Kidney epithelial cell (primary cell): ENCODE data around the gene PPP1R14D. TPM values are rescaled to one million over a fixed set of nuclear protein-coding genes. Genes with fewer than 3 reads are reported as not detected.
A peak's percentile ranks its signal among the peaks of the same experiment; 100 is the strongest.

ENCODE experiments used
- DNase-seq: peaks from one replicate; pipeline ENCODE4 v3.0.0-alpha.2; 2010; ENCODE audit warnings: low read depth
- H3K27me3 ChIP-seq: 2 replicates; pipeline ENCODE4 v1.6.0; 2011; ENCODE audit warnings: low read length; ENCODE audit not compliant: control insufficient read depth, insufficient read depth
- H3K36me3 ChIP-seq: 2 replicates; pipeline ENCODE4 v1.5.1; 2011; ENCODE audit warnings: low read length; ENCODE audit not compliant: control insufficient read depth, insufficient read depth
- H3K4me3 ChIP-seq: 2 replicates; pipeline ENCODE4 v1.5.1; 2011; ENCODE audit warnings: low read depth, mild to moderate bottlenecking, control low read depth, low read length
- CTCF ChIP-seq: IDR thresholded peaks from 2 replicates; pipeline ENCODE4 v1.5.1; 2011; ENCODE audit warnings: mild to moderate bottlenecking, moderate library complexity, low read length, control low read depth, inconsistent platforms; ENCODE audit not compliant: insufficient read depth, poor library complexity, severe bottlenecking
- total RNA-seq: library from RNA; depleted of rRNA; stranded (reverse); fragments of >200 nt; gene quantifications from 2 replicates; pipeline ENCODE4 v1.2.3, GENCODE V29; 2015

Gene PPP1R14D
- total RNA-seq, 1 donor from 2014 or later: not detected

GRCh38 chr15:40843261-40843884 is 14.9 kb upstream of the PPP1R14D start:
- no peak for DNase-seq
- Histone ChIP-seq H3K36me3 (no peaks in the 10 kb centered on the region), H3K4me3 (peak overlapping the region; percentile 82), H3K27me3 (no peaks in the 10 kb centered on the region)
- no peak for TF ChIP-seq CTCF

GRCh38 chr15:40841741-40842140 is 13.2 kb upstream of the PPP1R14D start:
- no peak for TF ChIP-seq CTCF
- no peaks in the 10 kb centered on the region for H3K27me3 ChIP-seq
- no peaks in the 10 kb centered on the region for H3K36me3 ChIP-seq
- no peak overlapping the region for H3K4me3 ChIP-seq
- DNase-seq: no peak

- DNase-seq: no peak
- no peaks in the 10 kb centered on the region for H3K27me3 ChIP-seq
- H3K36me3 ChIP-seq: no peaks in the 10 kb centered on the region
- TF ChIP-seq CTCF: no peak
- no peak overlapping the region for H3K4me3 ChIP-seq
Observed at GRCh38 chr15:40838756-40839155, 10.2 kb upstream of the PPP1R14D start.

- no peak for TF ChIP-seq CTCF
- DNase-seq: no peak
- Histone ChIP-seq H3K27me3 (no peaks in the 10 kb centered on the region), H3K4me3 (no peak overlapping the region), H3K36me3 (no peaks in the 10 kb centered on the region)
Observed at GRCh38 chr15:40836020-40836419, 7.5 kb upstream of the PPP1R14D start.

GRCh38 chr15:40832903-40833302 is 4.4 kb upstream of the PPP1R14D start:
- TF ChIP-seq CTCF: no peak

GRCh38 chr15:40831861-40832260 is 3.4 kb upstream of the PPP1R14D start:
- H3K36me3 ChIP-seq: no peaks in the 10 kb centered on the region
- no peaks in the 10 kb centered on the region for H3K27me3 ChIP-seq
- no peak for TF ChIP-seq CTCF
- no peak for DNase-seq
- H3K4me3 ChIP-seq: no peak overlapping the region

More at GRCh38 chr15:40832903-40833302, 4.4 kb upstream of the PPP1R14D start:
- no peaks in the 10 kb centered on the region for H3K27me3 ChIP-seq
- H3K36me3 ChIP-seq: no peaks in the 10 kb centered on the region
- DNase-seq: no peak
- H3K4me3 ChIP-seq: no peak overlapping the region
